ENCODE results near the gene C11orf16.

DNA sequence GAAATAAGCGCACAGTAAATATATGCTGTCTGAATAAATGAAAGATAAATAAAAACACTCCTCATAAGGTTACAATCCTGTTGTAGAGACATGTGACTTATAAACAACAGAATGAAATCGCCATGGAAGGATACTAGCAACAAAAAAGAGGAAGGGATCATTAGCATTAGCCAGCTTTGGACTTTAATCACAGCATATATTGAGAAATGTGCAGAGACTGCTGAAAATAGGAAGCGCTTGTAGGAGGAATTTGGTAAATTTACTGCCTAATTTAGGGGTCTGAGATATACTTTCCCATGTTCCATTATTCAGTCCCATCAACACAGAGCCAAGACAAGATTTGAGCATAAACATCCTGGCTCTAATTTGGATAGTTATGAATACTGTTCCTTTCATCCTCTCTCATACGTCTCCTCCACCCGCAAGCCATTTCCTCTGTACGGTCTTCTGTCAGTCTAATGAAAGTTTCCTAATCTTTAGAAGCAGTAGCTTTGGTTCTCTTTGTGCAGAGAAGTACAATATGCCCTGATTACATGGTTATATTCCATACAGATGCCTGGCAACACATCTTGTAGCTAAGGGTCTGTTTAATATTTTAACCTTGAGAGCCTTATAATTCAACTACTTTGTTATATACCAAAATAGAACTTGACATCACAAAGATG, 58.9 kb downstream of the C11orf16 start:
- TF ChIP-seq, protein P1, sequence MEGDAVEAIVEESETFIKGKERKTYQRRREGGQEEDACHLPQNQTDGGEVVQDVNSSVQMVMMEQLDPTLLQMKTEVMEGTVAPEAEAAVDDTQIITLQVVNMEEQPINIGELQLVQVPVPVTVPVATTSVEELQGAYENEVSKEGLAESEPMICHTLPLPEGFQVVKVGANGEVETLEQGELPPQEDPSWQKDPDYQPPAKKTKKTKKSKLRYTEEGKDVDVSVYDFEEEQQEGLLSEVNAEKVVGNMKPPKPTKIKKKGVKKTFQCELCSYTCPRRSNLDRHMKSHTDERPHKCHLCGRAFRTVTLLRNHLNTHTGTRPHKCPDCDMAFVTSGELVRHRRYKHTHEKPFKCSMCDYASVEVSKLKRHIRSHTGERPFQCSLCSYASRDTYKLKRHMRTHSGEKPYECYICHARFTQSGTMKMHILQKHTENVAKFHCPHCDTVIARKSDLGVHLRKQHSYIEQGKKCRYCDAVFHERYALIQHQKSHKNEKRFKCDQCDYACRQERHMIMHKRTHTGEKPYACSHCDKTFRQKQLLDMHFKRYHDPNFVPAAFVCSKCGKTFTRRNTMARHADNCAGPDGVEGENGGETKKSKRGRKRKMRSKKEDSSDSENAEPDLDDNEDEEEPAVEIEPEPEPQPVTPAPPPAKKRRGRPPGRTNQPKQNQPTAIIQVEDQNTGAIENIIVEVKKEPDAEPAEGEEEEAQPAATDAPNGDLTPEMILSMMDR (IDR thresholded peaks at IDR 0.05; ENCODE audit: extremely low read depth in 1 of 2, insufficient read depth in 1 of 2, low read depth in 1 of 2, low read length in 2 of 2): no peak
- no peak for TF ChIP-seq POLR2A (IDR thresholded peaks at IDR 0.05; ENCODE audit: low read depth, low read length)
- no peak for TF ChIP-seq GATA2 (IDR thresholded peaks at IDR 0.05; ENCODE audit: insufficient read depth, insufficient read length, low read depth, low read length)
- no peak for TF ChIP-seq POLR2AphosphoS5 (IDR thresholded peaks at IDR 0.05; ENCODE audit: insufficient read depth, low read depth, low read length)
- TF ChIP-seq EZH2 (IDR thresholded peaks at IDR 0.05; ENCODE audit: borderline replicate concordance, low read depth, low read length, severe bottlenecking): no peak
- TF ChIP-seq JUN (IDR thresholded peaks at IDR 0.05; ENCODE audit: borderline replicate concordance, insufficient read depth, insufficient read length, low read depth): no peak
- TF ChIP-seq MYC (IDR thresholded peaks at IDR 0.05; ENCODE audit: low read depth, low read length): no peak
